HPDE6-E6E7 (cell line): Measurements from ENCODE around the gene SLC51A.
"Not testable (repeated sequence)": the region's sequence is repeated elsewhere in the genome, so short reads cannot be mapped to it uniquely, and the experiment has no call there.

Source experiments
- DNase-seq: peaks from one replicate; pipeline ENCODE4 v3.0.0; 2011; ENCODE audit warnings: missing footprints; ENCODE audit errors: extremely low spot score

The SLC51A gene

DNA sequence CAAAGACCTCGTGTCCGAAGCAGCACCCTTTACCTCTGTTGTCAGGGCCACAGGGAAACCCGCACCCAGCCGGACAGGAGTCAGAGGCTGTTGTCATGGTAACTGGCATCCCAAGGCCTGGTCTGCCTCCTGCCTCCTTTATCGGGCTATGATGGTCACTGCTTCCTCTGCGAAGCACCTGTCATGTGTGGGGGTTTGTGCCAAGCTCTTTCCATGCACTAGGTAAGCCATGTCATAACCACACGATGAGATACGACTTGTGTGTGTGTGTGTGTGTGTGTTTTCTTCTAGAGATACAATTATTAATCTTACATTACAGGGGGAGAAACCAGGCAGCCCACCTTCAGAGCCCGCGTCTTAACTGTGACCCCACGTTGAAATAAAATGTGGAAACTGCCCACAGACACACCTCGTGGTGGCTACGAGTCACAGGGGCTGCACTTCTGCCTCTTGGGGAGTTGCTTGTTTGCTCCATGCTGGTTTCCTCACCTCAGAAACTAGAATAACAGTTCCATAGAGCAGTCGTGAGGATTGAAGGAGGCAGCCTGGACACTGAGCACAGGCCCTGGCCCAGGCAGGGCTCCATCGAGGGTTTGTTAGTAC is 23.1 kb upstream of the SLC51A start:
- DNase-seq: no peak

- no peak for DNase-seq
Observed at GRCh38 chr3:196193736-196194541, 22.4 kb upstream of the SLC51A start.

GRCh38 chr3:196194542-196194915 is 21.8 kb upstream of the SLC51A start:
- no peak for DNase-seq

DNA sequence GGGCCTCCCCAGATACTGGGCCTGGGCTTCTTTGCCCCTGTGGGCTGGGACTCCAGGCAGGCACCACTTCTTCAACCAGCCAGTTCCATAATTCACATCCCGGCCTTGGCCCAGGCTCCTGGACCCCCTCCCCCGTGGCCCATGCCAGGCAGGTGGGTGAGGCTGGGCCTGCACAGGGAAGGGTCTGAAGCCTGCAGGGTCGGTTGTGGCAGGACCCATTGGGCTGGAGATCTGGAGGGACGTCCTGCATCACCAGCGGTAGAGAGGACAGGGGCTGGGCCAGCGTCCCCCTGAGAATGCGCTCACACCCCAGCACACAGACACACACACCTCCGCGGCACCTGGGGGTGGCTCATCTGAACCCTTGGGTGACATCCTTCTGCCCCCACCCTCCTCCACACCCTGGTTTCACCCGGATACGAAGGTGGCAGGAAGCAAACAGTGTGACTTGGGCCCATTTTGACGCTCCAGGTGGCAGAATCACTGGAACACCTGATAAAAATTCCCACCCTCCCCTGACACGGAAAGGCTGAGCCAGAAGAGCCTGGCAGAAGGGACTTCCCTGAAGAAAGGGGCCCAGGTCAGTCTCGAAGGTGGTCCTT is 20.6 kb upstream of the SLC51A start:
- DNase-seq: no peak

- DNase-seq: no peak
Observed at GRCh38 chr3:196197524-196197923, 18.8 kb upstream of the SLC51A start.

GRCh38 chr3:196198081-196198675 is 18.2 kb upstream of the SLC51A start:
- DNase-seq: no peak

DNA sequence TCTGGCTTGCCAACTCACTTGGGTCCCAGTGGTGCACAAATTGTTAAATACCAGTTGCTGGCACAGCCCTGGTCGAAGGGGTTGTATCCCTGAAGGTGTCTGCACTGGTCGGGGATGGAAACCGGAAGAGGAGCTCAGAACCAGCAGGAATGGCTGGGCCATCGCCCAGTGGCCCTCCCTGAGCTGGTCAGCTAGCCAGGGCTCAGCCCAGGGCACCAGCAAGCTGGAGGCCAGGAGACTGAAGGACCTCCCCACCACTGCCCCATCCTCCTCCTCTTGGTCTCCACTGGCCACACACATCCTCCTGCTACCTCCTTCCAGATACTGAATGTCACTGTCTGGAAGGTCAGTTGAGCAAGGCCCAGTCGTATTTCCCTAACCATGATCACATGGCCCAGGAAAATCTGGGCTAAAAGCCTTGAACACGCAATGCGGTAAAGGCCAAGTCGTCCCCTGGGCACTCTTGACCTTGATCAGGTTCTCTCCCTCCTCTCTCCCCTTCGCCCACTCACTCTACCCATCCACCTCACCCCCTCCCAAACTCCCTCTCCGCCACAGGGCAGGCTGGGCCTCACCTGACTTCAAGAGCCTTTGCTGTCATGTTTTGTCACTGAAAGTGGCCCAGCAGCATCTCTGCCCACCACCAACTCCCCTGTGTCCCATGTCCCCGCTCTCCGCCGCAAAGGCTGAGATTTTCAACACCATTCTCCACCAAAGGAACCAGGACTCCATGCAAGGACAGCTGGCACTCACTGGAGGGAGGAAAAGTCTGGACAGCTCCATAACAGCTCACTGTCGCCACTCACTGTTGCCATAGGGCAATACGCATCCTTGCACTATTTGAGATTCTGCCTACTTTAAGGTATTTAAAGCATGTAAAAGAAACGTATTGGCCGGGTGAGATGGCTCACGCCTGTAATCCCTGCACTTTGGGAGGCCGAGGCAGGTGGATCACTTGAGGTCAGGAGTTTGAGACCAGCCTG is 17.3 kb upstream of the SLC51A start:
- DNase-seq: no peak

DNA sequence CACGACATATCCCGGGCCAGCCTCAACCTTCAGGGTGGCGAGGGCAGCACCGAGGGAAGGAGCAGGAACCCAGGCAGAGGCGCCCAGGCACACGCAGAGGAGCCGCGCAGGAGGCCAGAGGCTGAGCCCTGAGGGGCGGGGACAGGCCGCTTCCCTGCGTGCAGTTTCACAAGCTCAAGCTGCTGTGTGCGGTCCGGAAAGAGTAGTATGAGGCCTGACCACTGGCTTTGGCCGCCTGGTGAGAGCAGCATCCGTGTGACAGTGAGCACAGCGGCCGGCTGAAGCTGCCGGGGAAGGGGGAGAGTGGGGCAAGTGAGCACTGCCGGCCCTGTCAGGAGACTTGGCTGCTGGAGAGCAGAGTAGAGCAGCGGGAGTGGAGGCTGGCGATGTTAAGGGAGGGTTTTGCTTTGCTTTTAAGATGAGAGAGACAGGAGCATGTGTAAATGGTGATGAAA is 13.8 kb upstream of the SLC51A start:
- DNase-seq: no peak

DNA sequence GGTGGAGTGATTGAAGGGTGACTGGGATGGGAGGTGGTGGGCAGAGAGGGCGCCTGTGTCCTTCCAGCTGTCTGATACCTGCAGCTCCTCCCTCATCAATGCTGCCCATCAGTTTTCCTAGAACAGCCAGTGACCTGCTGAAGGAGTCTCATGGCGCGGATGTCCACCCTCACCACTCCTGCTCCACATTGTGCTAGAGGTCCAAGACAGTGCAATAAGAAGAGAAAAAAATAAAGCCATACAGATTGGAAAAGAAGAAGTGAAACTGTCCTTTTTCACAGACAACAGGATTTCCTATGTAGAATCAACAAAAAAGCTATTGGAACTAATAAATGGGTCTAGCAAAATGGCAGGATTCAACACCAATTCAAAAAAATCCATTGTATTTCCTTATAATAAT is 12.5 kb upstream of the SLC51A start:
- DNase-seq: no peak

DNA sequence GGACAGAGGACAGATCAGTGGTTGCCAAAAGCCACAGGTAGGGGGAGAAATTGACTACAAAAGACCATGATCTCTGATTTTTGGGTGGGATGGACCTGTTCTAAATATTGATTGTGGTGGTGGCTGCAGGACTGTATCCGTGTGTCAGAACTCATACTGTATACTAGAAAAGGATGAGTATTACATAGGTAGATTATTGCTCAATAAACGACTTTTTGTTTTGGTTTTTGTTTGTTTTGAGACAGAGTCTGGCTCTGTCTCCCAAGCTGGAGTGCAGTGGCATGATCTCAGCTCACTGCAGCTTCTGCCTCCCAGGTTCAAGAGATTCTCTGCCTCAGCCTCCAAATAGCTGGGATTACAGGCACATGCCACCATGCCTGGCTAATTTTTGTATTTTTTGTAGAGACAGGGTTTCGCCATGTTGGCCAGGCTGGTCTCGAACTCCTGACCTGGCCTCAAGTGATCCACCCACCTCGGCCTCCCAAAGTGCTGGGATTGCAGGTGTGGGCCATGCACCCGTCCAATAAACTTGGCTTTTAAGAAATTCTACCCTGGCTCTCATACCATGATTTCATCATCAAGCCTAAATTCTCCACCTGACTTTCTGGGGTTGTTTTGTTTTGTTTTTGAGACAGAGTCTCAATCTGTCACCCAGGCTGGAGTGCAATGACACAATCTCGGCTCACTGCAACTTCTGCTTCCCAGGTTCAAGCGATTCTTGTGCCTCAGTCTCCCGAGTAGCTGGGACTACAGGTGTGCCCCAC is 10.7 kb upstream of the SLC51A start:
- not testable (repeated sequence) for DNase-seq

DNA sequence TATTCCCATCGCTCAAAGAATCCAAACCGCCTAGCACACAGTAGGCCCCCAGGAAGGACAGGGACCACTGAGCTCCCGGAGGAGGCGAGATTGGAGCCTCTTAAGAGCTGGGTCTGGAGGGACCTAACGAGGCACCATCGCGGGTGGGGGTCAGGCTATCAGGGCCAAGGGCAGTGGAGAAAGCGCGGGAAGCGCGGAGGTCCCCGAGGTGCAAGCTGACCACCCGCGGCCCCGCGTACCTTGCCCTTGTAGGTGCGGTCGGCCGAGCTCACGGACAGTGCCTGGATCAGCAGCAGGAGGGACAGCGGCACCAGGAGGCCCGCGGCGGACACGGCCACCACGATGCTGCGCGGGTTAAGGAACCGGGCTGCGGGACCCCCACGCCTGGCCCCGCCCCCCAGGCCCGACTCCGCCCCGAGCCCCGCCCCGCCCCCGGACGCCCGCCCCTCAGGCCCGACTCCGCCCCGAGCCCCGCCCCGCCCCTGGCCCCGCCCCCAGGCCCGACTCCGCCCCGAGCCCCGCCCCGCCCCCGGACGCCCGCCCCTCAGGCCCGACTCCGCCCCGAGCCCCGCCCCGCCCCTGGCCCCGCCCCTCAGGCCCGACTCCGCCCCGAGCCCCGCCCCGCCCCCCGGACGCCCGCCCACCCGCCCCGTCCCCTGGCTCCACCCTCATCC is 9.0 kb upstream of the SLC51A start:
- DNase-seq: no peak

- DNase-seq: no peak
Observed at GRCh38 chr3:196207833-196208607, 8.3 kb upstream of the SLC51A start.

- DNase-seq: no peak
Observed at GRCh38 chr3:196208942-196209695, 7.2 kb upstream of the SLC51A start.

DNA sequence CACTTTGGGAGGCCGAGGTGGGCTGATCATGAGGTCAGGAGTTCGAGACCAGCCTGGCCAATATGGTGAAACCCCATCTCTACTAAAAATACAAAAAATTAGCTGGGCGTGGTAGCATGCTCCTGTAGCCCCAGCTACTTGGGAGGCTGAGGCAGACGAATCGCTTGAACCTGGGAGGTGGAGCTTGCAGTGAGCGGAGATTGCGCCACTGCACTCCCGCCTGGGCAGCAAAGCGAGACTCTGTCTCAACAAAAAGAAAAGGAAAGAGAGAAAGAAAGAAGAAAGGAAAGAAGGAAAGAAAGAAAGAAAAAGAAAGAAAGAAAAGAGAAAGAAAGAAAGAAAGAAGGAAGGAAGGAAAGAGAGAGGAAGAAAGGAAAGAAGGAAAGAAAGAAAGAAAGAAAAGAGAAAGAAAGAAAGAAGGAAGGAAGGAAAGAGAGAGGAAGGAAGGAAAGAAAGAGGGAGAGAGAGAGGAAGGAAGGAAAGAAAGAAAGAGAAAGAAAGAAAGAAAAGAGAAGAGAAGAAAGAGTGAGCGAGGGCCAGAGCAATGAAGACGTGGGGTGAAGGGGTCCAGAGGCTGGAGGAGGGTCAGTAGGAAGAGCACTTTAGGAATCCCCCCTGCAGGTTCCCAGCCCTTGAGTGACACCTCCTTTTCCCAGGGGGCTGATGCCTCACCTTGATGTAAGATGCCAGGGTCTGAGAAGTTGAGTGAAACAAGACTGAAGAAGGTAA is 6.2 kb upstream of the SLC51A start:
- not testable (repeated sequence) for DNase-seq

- DNase-seq: no peak
Observed at GRCh38 chr3:196210673-196211556, 5.4 kb upstream of the SLC51A start, which contains the start of gene ZDHHC19. Gene ZDHHC19, minus strand, starts transcription at chr3:196211400. Its CDS starts 85 bp downstream, at chr3:196211315.

DNA sequence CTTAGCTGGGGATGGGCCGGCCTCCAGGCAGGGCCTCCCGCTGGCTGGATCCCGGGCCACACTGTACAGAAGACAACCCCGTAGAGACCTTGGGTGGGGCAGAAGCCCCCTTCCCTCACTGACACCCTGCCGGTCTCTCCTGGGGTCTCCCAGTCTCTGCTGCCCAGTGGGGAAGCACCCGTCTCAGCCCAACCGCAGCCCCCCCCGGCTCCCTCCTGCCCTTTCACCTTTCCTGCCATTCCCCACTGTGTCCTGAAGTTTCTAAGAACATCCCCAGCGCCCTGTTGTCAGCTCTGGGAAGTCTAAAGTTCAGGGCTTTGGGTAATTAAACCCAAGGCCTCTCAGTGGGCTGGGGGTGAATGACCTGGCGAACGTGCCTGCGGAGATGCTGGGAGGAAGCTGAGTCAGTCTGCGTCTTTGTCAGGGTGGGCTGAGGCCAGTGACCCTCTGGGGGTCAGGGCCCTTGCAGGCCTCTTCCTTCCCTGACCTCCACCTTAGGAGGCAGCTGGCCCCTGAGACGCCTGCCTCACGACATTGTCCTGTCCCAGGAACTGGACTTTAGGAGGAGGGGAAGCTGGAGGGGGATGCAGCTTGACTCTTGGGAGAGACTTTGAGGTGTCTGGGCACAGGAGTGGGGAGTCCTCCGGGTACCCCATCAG is 1.4 kb upstream of the SLC51A start:
- no peak for DNase-seq
